GM23248 (cell line): ENCODE measurements around the gene MGST2.

Source experiments
- EZH2 ChIP-seq: fragments of 200-600 bp; sonication (generic); IDR thresholded peaks from 2 replicates; pipeline ENCODE4 v1.6.1; 2018; ENCODE audit warnings: antibody characterized with exemption, mild to moderate bottlenecking; ENCODE audit not compliant: insufficient read depth, poor library complexity, severe bottlenecking
- EZH2phosphoT487 ChIP-seq: fragments of 200-600 bp; sonication (generic); IDR thresholded peaks from 2 replicates; pipeline ENCODE4 v1.6.1; 2018; ENCODE audit warnings: antibody characterized with exemption, moderate library complexity, mild to moderate bottlenecking, low read depth; ENCODE audit not compliant: insufficient read depth

DNA sequence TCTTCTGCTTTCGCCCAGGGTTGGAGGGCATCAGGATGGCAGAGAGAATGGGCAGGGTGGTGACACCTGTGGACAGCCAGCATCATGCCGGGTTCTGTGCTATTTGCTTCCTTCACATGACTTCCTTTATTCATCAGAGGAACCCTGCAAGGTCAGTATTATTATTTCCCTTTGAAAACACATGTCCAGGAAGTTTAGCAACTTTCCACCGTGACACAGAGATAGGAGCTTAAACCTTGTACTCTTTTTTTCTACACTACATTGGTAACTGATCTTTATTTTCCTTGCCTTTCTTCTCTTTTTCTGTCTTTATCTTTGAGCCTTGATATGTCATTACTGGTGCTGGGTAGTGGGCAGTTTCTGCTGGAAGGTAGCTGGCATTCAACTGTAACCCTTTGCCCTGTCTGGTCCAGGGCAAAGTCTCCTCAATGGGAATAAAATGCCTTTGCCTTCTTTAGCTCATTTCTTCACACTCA is 5.0 kb upstream of the MGST2 start:
- no peak for TF ChIP-seq EZH2phosphoT487
- no peak for TF ChIP-seq EZH2
